Erythroblast (primary cell): Measurements from ENCODE around the gene TSPEAR.
"Not testable (repeated sequence)": the region's sequence is repeated elsewhere in the genome, so short reads cannot be mapped to it uniquely, and the experiment has no call there.

Experiments
- DNase-seq, 2 experiments: peaks; one replicate each; lab custom pipeline; 2025; lab: John Stamatoyannopoulos, UW
- GATA1 ChIP-seq: IDR thresholded peaks from 2 replicates; pipeline ENCODE4 v1.6.1; 2011; ENCODE audit warnings: low read depth, mild to moderate bottlenecking, control low read depth, low read length, moderate library complexity
- POLR2A ChIP-seq: IDR thresholded peaks from 2 replicates; pipeline ENCODE4 v1.6.1; 2011; ENCODE audit warnings: mild to moderate bottlenecking, low read length

The TSPEAR gene

GRCh38 chr21:44585892-44586291 lies 125.5 kb downstream of the TSPEAR start:
- no peak for TF ChIP-seq GATA1
- DNase-seq: no peak

DNA sequence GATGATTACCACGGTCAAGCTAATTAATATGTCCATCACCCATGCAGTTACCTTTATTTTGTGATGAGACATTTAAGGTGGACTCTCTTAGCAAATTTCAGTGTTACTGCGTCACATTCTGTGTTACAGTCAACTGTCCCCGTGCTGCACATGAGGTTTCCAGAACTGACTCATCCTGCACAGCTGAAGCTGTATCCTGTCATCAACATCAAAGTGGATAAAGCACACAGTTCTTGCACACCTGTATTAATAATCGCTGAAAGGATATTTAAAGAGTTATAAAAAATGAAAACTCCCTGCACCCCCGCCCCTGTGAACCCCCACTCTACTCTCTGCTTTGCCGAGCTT lies 127.6 kb downstream of the TSPEAR start:
- no peak for DNase-seq
- TF ChIP-seq GATA1 (no peak), POLR2A (no peak)

DNA sequence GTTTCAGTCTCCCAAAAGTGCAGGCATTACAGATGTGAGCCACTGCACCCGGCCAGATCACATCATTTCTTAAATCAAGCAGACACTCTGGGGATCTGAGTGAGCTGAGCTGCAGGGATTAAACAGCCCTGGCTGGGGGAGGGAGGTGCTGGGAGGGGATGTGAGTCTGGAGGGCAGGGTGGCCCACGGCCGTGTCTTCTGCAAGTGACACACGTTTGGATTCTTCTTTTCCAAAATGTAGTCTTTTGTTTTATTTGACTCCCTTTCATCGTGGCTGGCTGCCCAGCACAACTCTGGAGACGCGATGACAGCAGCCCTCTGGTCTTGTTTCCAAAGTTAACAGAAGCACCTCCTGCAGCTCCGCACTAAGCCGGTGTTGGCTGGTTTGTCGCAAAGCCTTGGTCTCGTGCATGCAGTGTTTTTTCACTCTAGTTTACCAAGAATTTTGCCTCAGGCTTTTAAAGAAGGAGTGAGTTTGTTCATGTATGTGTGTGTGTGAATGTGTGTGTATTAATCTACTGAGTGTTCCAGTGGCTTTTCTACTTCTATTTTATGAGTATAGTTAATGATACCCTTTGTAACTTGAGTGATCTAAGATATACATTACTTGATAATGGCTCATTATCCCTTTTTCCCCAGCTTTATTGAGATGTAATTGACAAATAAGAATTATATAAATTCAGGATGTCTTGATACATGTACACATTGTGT lies 128.1 kb downstream of the TSPEAR start:
- TF ChIP-seq GATA1: no peak
- TF ChIP-seq POLR2A: no peak
- DNase-seq: no peak

DNA sequence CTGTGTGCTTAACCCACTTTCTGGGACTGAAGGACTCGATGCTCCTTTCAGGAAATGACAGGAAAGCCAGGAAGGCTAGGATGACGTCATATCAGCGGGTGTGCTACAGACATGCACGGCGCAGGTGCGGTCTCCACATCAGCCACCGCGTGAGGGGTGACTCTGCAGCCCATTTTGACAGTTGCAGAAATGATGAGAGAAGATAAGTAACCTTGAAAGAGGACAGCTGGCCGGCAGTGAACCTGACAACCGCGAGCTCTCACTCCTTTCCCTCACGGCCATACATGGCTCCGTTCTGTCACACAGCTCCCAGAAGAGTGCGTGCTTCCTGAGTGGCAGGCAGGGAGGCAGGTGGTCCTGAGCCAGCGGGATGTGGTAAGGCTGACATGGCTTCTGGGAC lies 129.3 kb downstream of the TSPEAR start:
- DNase-seq: no peak
- TF ChIP-seq GATA1 (no peak), POLR2A (no peak)

DNA sequence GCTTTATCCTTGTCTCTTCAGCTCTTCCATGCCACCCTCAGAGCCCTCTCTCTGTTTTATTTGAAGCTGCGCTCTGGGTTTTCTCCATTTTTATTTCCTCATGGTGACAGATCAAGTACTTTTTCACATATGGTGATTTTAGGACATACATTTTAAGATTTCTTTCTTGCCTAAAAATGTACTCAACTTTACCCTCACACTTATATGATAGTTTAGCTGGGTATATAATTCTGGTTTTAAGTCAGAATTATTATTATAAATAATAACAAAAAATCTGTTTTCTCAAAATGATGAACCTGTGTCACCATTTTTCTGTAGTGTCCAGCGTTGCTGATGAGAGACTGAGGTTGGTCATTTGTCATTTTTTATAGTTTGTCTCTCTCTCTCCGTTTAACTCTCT lies 130.2 kb downstream of the TSPEAR start:
- no peak for DNase-seq
- TF ChIP-seq POLR2A: no peak
- no peak for TF ChIP-seq GATA1

- DNase-seq: not testable (repeated sequence)
These were observed 131.0 kb downstream of the TSPEAR start, which contains the start of gene KRTAP10-5 for GRCh38 chr21:44580231-44580821. Gene KRTAP10-5 (minus strand): TSS chr21:44580604. CDS start chr21:44580578, 26 bp downstream.

GRCh38 chr21:44579833-44580144 lies 131.6 kb downstream of the TSPEAR start:
- no peak for TF ChIP-seq POLR2A
- DNase-seq: no peak

DNA sequence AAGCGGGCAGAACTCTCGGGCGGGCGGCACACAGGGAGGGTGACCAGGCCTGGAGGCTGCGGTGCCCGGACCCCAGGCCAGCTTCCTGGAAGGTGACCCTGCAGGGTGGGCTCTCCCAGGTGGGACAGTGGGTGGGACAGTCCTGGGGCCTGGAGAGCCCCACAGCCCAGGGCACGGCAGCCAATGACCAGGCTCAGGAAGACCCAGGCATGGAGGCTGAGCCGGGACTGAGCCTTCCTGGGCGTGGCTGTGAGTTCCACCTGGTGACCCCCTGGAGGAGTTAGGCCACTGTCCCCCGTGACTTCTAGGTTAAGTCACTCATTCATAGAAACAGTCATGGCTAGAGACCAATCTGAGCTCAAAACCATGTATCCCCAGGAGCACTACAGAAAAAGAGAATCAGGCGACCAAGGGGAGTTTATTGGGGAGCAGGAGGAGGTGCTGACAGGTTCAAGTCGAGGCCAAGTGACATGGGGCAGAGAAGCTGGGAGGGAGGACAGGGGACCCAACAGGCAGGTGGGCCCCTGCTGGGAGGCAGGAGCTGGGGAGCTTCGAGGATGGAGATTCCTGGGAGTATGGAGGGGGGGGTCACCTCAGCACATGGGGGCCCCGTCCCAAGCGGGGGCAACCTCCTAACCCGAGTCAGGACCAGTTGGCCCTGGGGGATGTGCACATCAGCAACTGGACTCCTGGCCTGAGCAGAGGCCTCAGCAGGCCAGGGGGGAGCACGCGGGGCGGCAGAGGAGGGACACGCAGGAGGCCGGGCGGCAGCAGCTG lies 132.1 kb downstream of the TSPEAR start:
- TF ChIP-seq GATA1 (no peak), POLR2A (no peak)
- no peak for DNase-seq

GRCh38 chr21:44578371-44579055 lies 132.9 kb downstream of the TSPEAR start:
- no peak for DNase-seq
- TF ChIP-seq POLR2A (no peak), GATA1 (no peak)

GRCh38 chr21:44576025-44576420 lies 135.3 kb downstream of the TSPEAR start:
- no peak for DNase-seq
- TF ChIP-seq POLR2A: no peak

DNA sequence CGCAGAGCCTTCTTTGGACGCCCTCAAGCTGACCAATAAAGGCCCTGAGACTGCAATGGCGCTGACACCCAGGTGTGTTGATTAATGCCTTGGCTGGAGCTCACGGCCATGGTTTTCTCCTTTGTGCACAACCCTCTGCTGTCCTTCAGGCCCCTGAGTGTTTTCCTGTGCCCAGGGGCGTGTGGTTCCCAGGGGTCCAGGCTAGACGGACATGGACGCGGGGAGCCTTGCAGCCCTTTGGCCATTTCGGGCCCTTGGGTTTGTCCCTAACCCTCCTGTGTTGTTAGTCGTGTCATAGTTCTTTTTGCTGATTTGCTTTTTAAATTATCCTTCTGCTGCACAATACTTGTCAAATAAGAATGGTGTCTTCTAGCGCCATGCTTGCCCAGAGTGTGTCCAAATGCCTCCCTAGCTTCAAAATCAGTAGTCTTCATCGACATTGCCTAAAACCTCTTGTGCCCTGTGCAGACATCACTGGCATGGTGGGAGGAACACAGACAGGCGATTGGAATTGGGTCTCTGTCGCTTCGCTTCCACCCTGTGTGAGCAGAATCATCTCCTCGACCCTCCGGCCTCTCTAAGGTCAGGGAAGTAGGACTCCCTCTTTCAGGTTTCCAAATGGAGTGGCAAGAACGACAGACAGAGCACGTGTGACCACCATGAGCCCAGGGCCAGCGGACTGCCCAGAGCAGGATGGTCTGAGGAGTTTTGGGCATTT lies 135.9 kb downstream of the TSPEAR start:
- DNase-seq: no peak
- TF ChIP-seq POLR2A (no peak), GATA1 (no peak)

DNA sequence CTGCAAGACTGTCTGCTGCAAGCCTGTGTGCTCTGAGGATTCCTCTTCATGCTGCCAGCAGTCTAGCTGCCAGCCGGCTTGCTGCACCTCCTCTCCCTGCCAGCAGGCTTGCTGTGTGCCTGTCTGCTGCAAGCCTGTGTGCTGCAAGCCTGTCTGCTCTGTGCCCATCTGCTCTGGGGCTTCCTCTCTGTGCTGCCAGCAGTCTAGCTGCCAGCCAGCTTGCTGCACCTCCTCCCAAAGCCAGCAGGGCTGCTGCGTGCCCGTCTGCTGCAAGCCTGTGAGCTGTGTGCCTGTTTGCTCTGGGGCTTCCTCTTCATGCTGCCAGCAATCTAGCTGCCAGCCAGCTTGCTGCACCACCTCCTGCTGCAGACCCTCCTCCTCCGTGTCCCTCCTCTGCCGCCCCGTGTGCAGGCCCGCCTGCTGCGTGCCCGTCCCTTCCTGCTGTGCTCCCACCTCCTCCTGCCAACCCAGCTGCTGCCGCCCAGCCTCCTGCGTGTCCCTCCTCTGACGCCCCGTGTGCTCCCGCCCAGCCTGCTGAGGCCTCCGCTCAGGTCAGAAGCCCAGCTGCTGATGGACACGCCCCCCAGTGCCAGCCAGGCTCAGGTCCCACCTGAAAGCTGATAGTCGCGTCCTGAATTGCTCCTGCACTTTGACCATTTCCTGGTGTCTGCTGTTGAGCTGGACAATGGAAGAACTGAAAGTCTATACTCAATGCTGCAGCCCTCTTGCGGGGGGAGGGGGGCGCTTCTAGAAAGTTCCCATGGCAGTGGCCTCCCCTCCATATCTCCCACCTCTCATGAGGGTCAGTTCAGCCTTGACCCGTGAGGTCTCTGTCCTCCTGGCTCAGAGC lies 136.7 kb downstream of the TSPEAR start:
- no peak for DNase-seq

GRCh38 chr21:44573630-44574456 lies 137.5 kb downstream of the TSPEAR start, which contains the start of gene KRTAP10-4:
Gene KRTAP10-4 (plus strand): TSS chr21:44573729. CDS start chr21:44573759, 30 bp downstream.
- not testable (repeated sequence) for DNase-seq

More for the DNA sequence above, 136.7 kb downstream of the TSPEAR start:
- no peak for TF ChIP-seq POLR2A
- no peak for TF ChIP-seq GATA1
